Endothelial cell of umbilical vein (primary cell): Measurements from ENCODE around the gene FST. TPM values are rescaled to one million over a fixed set of nuclear protein-coding genes. Genes with fewer than 3 reads are reported as not detected.

Experiments
- polyA plus RNA-seq, 4 experiments: library from polyadenylated mRNA; depleted of rRNA in 3 of 4; stranded (reverse) in 3 of 4; unstranded in 1 of 4; fragments of >200 nt; gene quantifications; 2 replicates each; pipeline versions ENCODE4 v1.2.1 to v1.2.3, GENCODE V29; 2011 to 2012; ENCODE audit warnings: missing spikeins in 1 of 4
- total RNA-seq: library from RNA; stranded (reverse); gene quantifications from 2 replicates; pipeline ENCODE4 v1.2.3, GENCODE V29; 2021

Gene FST
- total and polyA plus RNA-seq, 2 donors (not counting 3 experiments of a cell fraction or from before 2014, with no cell fraction given) = 20.8 to 46.0 TPM

Other genes starting within 250 kb of the FST start
- 76.2 and 79.1 TPM in 2 replicates for gene NDUFS4, start 80.0 kb downstream of the FST start, total RNA-seq
- 44.9 and 70.4 TPM in 2 replicates for gene NDUFS4, start 80.0 kb downstream of the FST start, polyA plus RNA-seq